DND-41 (cell line): ENCODE measurements around the gene SLC25A13.

ENCODE experiments used
- EZH2 ChIP-seq: IDR thresholded peaks from 3 replicates; pipeline ENCODE4 v1.6.1; 2012; ENCODE audit warnings: borderline replicate concordance, low read depth, mild to moderate bottlenecking, moderate library complexity, low read length, inconsistent platforms; ENCODE audit not compliant: severe bottlenecking
- TF ChIP-seq, protein P1 (sequence below): IDR thresholded peaks from 2 replicates; pipeline ENCODE4 v1.5.1; 2012; ENCODE audit warnings: borderline replicate concordance, low read length, moderate library complexity, mild to moderate bottlenecking; ENCODE audit not compliant: poor library complexity, severe bottlenecking; ENCODE audit errors: extremely low read depth

DNA sequence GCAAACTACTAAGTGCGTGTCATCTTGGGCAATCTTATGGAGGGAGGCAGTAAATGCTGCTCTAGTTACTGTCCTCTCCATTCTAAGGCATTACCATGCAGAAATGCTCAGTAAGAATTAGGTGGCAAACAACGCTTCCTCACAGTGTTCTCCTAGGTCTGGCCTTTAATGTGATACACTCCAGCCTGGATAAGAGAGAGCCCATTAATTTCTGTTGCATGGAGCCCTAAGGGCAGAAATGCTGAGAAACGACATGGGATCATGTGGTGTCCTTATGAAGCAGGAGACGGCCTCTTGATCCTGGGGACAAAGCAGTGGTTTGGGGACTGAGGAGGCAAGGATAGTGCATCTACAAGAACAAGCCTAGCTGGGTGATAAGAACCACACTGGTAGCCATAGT, 44.0 kb downstream of the SLC25A13 start:
- TF ChIP-seq, protein P1, sequence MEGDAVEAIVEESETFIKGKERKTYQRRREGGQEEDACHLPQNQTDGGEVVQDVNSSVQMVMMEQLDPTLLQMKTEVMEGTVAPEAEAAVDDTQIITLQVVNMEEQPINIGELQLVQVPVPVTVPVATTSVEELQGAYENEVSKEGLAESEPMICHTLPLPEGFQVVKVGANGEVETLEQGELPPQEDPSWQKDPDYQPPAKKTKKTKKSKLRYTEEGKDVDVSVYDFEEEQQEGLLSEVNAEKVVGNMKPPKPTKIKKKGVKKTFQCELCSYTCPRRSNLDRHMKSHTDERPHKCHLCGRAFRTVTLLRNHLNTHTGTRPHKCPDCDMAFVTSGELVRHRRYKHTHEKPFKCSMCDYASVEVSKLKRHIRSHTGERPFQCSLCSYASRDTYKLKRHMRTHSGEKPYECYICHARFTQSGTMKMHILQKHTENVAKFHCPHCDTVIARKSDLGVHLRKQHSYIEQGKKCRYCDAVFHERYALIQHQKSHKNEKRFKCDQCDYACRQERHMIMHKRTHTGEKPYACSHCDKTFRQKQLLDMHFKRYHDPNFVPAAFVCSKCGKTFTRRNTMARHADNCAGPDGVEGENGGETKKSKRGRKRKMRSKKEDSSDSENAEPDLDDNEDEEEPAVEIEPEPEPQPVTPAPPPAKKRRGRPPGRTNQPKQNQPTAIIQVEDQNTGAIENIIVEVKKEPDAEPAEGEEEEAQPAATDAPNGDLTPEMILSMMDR, result no peak
- TF ChIP-seq EZH2, result no peak
